GM11168 (cell line): Measurements from ENCODE around the gene STEAP3.

Experiments
- in situ Hi-C: fragments of 300-500 bp; cut with MboI; formaldehyde crosslinking; loops from one replicate; pipeline ENCODE4 v1.12.0; 2022; ENCODE audit warnings: low sequenced_read_pairs; ENCODE audit not compliant: unreplicated experiment

Gene STEAP3

GRCh38 chr2:119289093-119289492, 65.5 kb downstream of the STEAP3 start:
- in situ Hi-C loops = no loop called here

- in situ Hi-C loops = loop anchor here (10.0 kb wide), 1 partner anchor 85 kb away; no protein-coding TSS in a partner anchor
Observed at GRCh38 chr2:119289642-119290041, 66.0 kb downstream of the STEAP3 start.

DNA sequence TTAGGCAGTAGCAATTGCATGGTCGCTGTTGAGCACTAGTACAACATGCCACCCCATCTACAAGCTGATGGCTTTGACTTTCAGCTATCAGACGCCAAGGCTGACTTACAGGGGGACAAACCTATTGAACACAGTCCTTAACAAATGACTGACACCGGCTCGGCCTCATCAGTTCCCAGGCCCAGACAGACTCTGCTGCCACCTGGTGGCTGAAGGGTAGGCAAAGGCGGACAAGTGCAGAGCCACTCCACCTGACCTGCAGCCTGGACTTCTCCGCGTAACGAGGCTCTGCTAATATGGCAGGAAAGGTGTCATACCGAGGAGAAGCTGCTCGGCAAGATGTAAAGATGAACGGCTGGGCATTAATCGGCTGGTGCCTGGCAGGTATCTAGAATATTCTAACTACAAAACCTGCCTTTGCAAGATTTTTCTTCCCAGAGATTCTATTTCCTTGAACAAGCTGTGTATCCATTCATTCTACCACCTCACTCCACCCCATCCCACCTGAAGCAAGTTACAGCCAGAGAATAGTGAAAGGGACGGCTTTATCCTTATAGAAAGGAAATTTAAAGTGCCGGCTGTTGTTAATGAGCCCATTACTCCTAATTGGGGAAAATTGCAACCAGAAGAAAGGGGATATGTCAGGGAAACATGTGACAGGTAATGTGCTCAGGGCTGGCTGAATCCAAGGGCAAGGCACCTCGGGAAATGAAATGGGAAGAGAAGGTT, 67.4 kb downstream of the STEAP3 start:
- in situ Hi-C loops = loop anchor here (10.0 kb wide), 1 partner anchor 84 kb away; no protein-coding TSS in a partner anchor

DNA sequence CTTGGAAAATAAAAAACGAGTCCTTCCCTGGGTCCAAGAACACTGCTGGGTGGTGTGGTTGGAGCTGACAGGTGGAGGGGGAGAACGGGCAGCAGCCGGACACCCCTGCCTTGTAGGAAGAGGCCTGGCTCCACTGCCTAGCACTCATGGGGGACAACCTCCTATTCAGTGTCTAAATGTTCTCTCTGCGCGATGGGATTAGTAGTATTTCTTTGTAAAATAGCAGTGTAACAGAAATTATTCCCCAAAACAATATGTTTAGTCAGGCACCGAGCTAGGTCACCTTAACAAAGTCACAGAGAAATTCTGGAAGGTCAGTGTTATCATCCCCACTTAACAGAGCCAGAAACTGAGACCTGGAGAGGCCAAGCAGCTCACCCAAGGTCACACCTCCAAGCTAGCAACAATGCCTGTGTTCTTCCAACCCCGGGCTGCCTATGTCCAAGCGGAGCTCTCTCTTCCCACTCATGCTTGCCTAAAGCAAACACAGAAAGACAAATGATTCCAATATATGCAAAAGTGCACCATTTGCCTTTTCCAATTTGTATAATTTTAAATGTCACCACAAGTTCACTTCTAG, 68.0 kb downstream of the STEAP3 start:
- in situ Hi-C loops = loop anchor here (10.0 kb wide), 1 partner anchor 83 kb away; no protein-coding TSS in a partner anchor

DNA sequence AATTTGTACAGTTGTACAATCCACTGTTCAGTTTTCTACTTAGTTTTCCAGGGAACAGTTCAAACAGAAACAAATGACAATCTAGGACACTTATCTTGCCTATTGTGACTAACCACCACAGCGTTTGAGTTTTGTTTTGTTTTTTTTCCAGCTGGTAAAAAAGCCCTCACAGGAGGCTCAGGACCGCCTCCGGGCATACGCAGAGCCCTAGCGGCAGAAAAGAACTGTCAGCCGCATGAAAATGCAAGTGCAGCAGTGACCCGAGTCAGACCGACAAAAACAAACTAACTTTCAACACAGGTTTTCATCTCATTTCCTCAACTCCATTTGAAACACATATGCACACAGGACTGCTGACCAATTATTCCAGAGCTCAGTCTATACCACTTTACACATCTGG, 68.6 kb downstream of the STEAP3 start:
- in situ Hi-C loops = loop anchor here (10.0 kb wide), 1 partner anchor 83 kb away; no protein-coding TSS in a partner anchor

GRCh38 chr2:119293254-119293653, 69.6 kb downstream of the STEAP3 start:
- in situ Hi-C loops = loop anchor here (10.0 kb wide), 1 partner anchor 82 kb away; no protein-coding TSS in a partner anchor

DNA sequence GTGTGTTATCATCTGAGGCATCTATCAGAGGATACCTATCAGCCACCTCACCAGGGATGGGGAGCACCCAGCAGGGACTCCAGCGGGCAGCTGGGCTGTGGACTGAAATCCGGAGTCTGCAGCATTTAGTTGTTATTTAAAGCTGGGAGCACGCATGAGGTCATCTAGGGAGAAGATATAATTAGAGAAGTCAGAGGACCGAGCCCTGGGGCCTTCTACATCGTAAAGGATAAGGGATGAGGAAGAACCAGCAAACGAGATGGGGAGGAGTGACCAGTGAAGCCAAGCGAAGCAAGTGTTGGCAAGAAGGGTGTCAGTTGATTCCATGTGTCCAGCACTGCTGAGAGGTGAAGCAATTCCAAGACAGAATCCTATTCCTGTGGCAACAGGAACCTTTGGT, 70.3 kb downstream of the STEAP3 start:
- in situ Hi-C loops = loop anchor here (10.0 kb wide), 1 partner anchor 81 kb away; no protein-coding TSS in a partner anchor

DNA sequence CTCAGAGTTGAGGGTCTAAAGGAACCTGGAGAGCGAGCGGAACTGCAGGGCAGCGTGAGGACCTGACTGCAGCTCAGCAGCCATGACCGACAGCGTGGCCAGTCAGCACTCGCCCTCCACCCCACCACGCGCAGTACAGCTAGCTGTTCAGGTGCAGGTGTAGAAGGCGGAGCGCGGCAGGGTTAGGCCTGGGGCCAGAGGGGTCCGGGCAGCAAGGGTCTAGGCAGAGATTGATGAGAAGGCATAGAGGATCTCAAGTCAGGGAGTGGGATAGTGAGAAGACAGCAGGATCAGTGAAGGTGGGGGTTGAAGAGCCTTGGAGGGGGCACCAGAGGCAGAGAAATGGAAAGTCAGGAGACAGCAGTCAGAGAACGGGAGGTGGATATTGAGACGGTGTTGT, 71.0 kb downstream of the STEAP3 start:
- in situ Hi-C loops = loop anchor here (10.0 kb wide), 1 partner anchor 80 kb away; no protein-coding TSS in a partner anchor

- in situ Hi-C loops = loop anchor here (10.0 kb wide), 1 partner anchor 79 kb away; no protein-coding TSS in a partner anchor
Observed at GRCh38 chr2:119295688-119296375, 72.2 kb downstream of the STEAP3 start.

DNA sequence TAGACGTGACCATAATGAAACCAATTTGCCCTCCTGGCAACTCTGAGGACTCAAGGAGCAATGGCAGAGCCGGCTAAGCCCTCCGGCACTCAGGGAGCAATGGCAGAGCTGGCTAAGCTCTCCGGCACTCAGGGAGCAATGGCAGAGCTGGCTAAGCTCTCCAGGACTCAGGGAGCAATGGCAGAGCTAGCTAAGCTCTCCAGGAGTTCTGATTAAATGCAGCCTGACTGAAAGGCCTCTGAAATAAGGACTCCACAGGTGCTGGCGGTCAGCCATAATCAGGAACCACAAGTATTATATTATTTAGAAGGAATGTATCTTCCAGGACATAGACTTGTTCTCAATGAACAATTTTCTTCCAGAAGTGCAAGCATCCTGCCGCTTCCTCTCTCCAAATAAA, 77.8 kb downstream of the STEAP3 start:
- in situ Hi-C loops = loop anchor here (10.0 kb wide), 1 partner anchor 417 kb away; no protein-coding TSS in a partner anchor

DNA sequence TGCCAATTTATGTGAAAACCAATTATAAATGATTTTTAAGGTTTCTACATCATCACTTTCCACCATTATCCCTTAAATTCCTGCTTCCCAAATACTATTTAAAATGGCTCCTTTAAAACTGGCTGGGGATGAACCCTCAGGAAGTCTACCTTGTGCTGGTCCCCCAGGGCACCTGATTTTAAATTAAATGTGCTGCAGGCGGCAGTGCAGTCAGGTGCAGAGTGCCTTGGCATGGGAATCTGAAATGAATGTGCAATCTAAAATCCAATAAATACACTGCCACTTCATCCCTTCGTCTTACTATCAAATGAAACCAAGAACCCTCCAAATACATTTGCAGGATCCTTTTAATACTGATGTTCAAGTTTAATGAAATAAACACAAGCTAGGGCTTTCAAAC, 81.2 kb downstream of the STEAP3 start:
- in situ Hi-C loops = loop anchor here (10.0 kb wide), 1 partner anchor 420 kb away; no protein-coding TSS in a partner anchor

DNA sequence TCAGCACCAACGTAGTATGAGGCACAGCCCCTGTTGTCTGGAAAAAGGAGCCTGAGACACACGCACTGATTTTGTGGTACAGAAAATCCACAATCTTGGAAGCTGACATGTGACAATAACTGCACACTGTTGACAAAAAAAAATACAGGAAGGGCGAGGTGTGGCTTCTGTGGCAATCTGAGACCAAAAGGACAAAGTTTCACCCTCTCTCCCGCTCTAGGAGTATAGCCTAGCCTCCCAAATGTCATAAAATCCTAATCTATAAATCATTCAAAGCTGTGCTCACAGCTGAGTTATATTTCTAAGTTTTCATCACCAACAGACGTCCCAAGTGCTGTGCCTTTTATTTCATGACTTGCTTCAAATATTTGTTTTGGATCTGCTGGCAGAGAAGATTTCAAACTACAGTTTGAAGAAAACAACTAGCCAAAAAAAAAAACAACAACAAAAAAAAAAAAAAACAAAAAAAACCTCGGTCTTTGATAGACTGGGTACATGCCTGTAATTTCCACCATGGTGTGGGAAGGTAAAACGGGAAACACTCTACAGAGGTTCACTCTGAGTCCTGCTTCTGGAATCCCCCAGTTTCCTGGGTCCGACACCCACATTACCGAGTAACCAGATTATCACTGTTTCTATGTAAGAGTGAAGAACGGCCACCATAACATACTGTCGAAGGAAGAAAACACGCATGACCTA, 82.0 kb downstream of the STEAP3 start:
- in situ Hi-C loops = loop anchor here (10.0 kb wide), 1 partner anchor 421 kb away; no protein-coding TSS in a partner anchor

DNA sequence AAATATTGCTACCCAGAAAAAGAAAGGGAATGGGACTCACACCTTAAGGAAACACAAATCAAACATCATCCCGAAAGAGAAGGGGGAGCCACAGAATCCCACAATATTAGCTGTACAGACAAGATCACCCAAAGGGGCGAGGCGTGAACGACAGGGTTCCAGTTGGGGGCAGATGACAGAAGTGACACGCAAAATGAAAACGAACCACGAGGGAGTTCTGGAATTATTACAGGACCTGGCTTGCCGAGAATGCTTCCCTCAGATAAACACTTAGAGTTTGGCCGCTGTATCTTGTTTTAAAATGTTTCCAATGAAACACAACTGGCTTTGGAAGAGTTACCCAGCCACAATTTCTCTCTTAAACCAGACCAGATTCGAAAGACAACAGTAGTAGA, 82.6 kb downstream of the STEAP3 start:
- in situ Hi-C loops = loop anchor here (10.0 kb wide), 1 partner anchor 421 kb away; no protein-coding TSS in a partner anchor

DNA sequence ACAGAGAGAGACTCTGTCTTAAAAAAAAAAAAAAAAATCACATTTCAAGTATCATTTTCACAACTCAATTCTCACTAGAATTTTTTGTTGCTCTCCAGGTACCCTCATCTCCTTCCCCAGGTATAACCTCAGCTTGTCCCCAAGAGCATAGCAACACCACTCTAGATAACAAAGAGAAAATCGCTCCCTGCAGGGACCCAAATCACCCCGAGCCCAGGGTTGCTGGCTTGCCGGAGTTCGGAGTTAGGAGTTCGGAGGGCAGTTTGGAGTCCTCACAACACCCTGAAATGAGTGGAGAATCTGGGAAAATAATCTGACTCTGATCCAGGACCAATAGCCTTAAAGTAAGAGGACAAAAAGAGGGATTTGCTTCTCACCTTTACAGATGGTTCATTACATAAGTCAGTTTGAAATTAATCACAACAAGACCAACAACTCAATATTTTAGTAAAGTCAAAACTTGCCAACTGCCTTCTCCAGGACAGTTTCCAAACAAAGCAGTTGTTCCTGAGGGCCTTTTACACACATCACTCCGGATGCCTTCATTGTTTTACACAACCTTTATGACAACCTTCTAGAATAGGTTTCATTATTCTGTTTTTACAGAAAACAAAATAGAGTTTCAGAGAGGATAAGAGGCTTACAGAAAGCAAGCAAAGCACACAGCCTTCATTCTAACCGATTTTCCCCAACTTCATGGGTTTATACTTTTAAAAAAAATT, 83.9 kb downstream of the STEAP3 start:
- in situ Hi-C loops = loop anchor here (10.0 kb wide), 1 partner anchor 423 kb away; no protein-coding TSS in a partner anchor

DNA sequence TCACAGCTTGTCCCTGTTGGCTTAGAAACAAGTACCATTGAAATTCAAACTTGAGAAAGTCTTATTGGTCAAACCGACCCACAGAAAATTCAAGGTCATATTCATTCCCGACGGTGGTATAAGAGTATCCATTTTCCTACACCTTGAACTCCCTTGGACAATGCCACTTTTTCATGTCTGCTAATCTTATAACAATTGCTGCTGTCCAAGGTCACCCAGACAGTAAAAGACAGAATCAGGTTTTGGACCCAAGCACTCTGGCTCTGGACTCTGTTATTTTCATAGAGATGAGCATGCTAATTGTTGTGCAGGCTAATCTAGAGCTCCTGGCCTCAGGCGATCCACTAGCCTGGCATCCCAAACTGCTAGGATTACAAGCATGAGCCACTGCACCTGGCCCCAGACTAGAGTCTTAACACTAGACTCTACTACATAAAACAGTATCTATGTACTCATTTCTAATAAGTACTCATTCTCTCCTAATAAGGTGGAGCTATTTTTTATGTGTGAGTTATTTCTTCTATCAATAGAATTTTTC, 85.2 kb downstream of the STEAP3 start:
- in situ Hi-C loops = loop anchor here (10.0 kb wide), 1 partner anchor 424 kb away; no protein-coding TSS in a partner anchor

DNA sequence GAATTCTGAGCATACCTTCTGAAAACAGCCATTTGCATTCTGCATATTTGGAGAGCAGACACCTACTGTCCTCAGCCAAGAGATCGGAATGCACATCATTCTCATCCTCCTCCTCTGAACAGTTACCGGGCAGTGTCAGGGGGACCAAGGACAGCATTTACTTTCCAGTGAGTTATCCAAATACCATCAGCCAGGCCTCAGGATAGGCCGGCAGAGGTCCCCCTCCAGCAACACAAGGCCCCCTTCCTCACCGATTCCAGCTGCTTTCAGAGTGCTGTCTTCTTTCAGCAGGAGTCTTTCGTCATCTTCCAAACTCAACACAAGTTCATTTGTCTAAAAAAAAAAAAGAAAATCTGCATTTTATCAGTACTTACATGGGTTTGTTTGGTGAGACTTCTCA, 87.7 kb downstream of the STEAP3 start:
- in situ Hi-C loops = no loop called here

DNA sequence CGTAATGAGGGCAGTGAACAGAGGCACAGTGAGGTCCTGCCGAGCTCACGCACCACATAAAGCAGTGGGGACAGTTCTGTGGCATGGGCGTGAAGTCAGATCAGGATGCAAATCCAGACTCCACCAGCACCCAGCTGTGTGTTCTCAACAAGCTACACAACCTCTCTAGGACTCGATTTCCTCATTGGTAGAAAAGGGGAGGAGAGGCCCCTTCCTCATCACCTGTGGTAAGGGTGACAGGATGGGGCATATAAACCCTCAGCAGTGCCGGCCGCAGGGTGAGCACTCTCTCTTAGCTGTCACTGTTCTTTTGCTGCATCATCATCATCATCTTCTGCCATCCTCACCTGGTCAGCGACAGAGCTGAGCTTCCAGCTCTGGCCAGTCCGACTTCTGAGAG, 88.2 kb downstream of the STEAP3 start:
- in situ Hi-C loops = no loop called here
